ENCODE data around the gene OR7G3.

OR7G3 gene

GRCh38 chr19:9126900-9127405 lies at the start of gene OR7G3:
Gene OR7G3, minus strand, starts transcription at chr19:9126950. Its CDS starts 0 bp downstream, at chr19:9126950.
- peaks cover 51% of the 10 kb centered on the region for H3K9me3 ChIP-seq (ENCODE audit: control insufficient read depth, insufficient read depth, low read length)
- H3K27ac ChIP-seq (ENCODE audit: low read depth, low read length), result no peak within 1 kb of the TSS
- no peaks in the 10 kb centered on the region for H3K4me1 ChIP-seq (ENCODE audit: control insufficient read depth, insufficient read depth, low read length)

GRCh38 chr19:9175326-9175725 lies 48.6 kb upstream of the OR7G3 start:
- Histone ChIP-seq H3K27me3 (ENCODE audit: control insufficient read depth, insufficient read depth, low read length) (no peaks in the 10 kb centered on the region), H3K4me3 (ENCODE audit: low read depth, low read length) (no peak overlapping the region), H3K27ac (ENCODE audit: low read depth, low read length) (no peak overlapping the region), H3K4me1 (ENCODE audit: control insufficient read depth, insufficient read depth, low read length) (no peaks in the 10 kb centered on the region), H3K9ac (ENCODE audit: low read depth, low read length) (no peak overlapping the region), H3K9me3 (ENCODE audit: control insufficient read depth, insufficient read depth, low read length) (peaks cover 67% of the 10 kb centered on the region), H3K36me3 (ENCODE audit: control insufficient read depth, insufficient read depth, low read length) (no peaks in the 10 kb centered on the region)

More at GRCh38 chr19:9126900-9127405, at the start of gene OR7G3:
- Histone ChIP-seq H3K27me3 (ENCODE audit: control insufficient read depth, insufficient read depth, low read length) (no peaks in the 10 kb centered on the region), H3K36me3 (ENCODE audit: control insufficient read depth, insufficient read depth, low read length) (no peaks in the 10 kb centered on the region), H3K9ac (ENCODE audit: low read depth, low read length) (no peak within 1 kb of the TSS), H3K4me3 (ENCODE audit: low read depth, low read length) (no peak within 1 kb of the TSS)

- Histone ChIP-seq H3K27me3 (ENCODE audit: control insufficient read depth, insufficient read depth, low read length) (no peaks in the 10 kb centered on the region), H3K9ac (ENCODE audit: low read depth, low read length) (no peak overlapping the region), H3K4me3 (ENCODE audit: low read depth, low read length) (no peak overlapping the region), H3K9me3 (ENCODE audit: control insufficient read depth, insufficient read depth, low read length) (peaks cover 40% of the 10 kb centered on the region), H3K27ac (ENCODE audit: low read depth, low read length) (no peak overlapping the region), H3K4me1 (ENCODE audit: control insufficient read depth, insufficient read depth, low read length) (no peaks in the 10 kb centered on the region), H3K36me3 (ENCODE audit: control insufficient read depth, insufficient read depth, low read length) (no peaks in the 10 kb centered on the region)
Measured at GRCh38 chr19:9171393-9171991, 44.7 kb upstream of the OR7G3 start.

- Histone ChIP-seq H3K9me3 (ENCODE audit: control insufficient read depth, insufficient read depth, low read length) (peaks cover 11% of the 10 kb centered on the region), H3K36me3 (ENCODE audit: control insufficient read depth, insufficient read depth, low read length) (peaks cover 26% of the 10 kb centered on the region), H3K4me3 (ENCODE audit: low read depth, low read length) (no peak overlapping the region), H3K27ac (ENCODE audit: low read depth, low read length) (no peak overlapping the region), H3K9ac (ENCODE audit: low read depth, low read length) (no peak overlapping the region), H3K27me3 (ENCODE audit: control insufficient read depth, insufficient read depth, low read length) (no peaks in the 10 kb centered on the region), H3K4me1 (ENCODE audit: control insufficient read depth, insufficient read depth, low read length) (no peaks in the 10 kb centered on the region)
Measured at GRCh38 chr19:9166846-9167245, 40.1 kb upstream of the OR7G3 start.

- Histone ChIP-seq H3K9me3 (ENCODE audit: control insufficient read depth, insufficient read depth, low read length) (peaks cover 23% of the 10 kb centered on the region), H3K9ac (ENCODE audit: low read depth, low read length) (no peak overlapping the region), H3K4me1 (ENCODE audit: control insufficient read depth, insufficient read depth, low read length) (no peaks in the 10 kb centered on the region), H3K4me3 (ENCODE audit: low read depth, low read length) (no peak overlapping the region), H3K27me3 (ENCODE audit: control insufficient read depth, insufficient read depth, low read length) (no peaks in the 10 kb centered on the region), H3K27ac (ENCODE audit: low read depth, low read length) (no peak overlapping the region), H3K36me3 (ENCODE audit: control insufficient read depth, insufficient read depth, low read length) (peaks cover 42% of the 10 kb centered on the region)
Measured at GRCh38 chr19:9165261-9165660, 38.5 kb upstream of the OR7G3 start.

- Histone ChIP-seq H3K27ac (ENCODE audit: low read depth, low read length) (no peak overlapping the region), H3K9ac (ENCODE audit: low read depth, low read length) (no peak overlapping the region), H3K36me3 (ENCODE audit: control insufficient read depth, insufficient read depth, low read length) (peaks cover 80% of the 10 kb centered on the region), H3K9me3 (ENCODE audit: control insufficient read depth, insufficient read depth, low read length) (peaks cover 31% of the 10 kb centered on the region), H3K4me3 (ENCODE audit: low read depth, low read length) (no peak overlapping the region), H3K27me3 (ENCODE audit: control insufficient read depth, insufficient read depth, low read length) (no peaks in the 10 kb centered on the region), H3K4me1 (ENCODE audit: control insufficient read depth, insufficient read depth, low read length) (no peaks in the 10 kb centered on the region)
Measured at GRCh38 chr19:9161427-9161826, 34.7 kb upstream of the OR7G3 start.

GRCh38 chr19:9159891-9160290 lies 33.1 kb upstream of the OR7G3 start:
- Histone ChIP-seq H3K9me3 (ENCODE audit: control insufficient read depth, insufficient read depth, low read length) (peaks cover 31% of the 10 kb centered on the region), H3K36me3 (ENCODE audit: control insufficient read depth, insufficient read depth, low read length) (peaks cover 95% of the 10 kb centered on the region)

GRCh38 chr19:9156304-9156703 lies 29.6 kb upstream of the OR7G3 start:
- no peaks in the 10 kb centered on the region for H3K4me1 ChIP-seq (ENCODE audit: control insufficient read depth, insufficient read depth, low read length)
- H3K36me3 ChIP-seq (ENCODE audit: control insufficient read depth, insufficient read depth, low read length), result peaks cover 87% of the 10 kb centered on the region
- no peak overlapping the region for H3K4me3 ChIP-seq (ENCODE audit: low read depth, low read length)
- H3K27ac ChIP-seq (ENCODE audit: low read depth, low read length), result no peak overlapping the region
- no peak overlapping the region for H3K9ac ChIP-seq (ENCODE audit: low read depth, low read length)
- no peaks in the 10 kb centered on the region for H3K27me3 ChIP-seq (ENCODE audit: control insufficient read depth, insufficient read depth, low read length)
- H3K9me3 ChIP-seq (ENCODE audit: control insufficient read depth, insufficient read depth, low read length), result peaks cover 51% of the 10 kb centered on the region

More at GRCh38 chr19:9159891-9160290, 33.1 kb upstream of the OR7G3 start:
- Histone ChIP-seq H3K27ac (ENCODE audit: low read depth, low read length) (no peak overlapping the region), H3K4me1 (ENCODE audit: control insufficient read depth, insufficient read depth, low read length) (no peaks in the 10 kb centered on the region), H3K9ac (ENCODE audit: low read depth, low read length) (no peak overlapping the region), H3K27me3 (ENCODE audit: control insufficient read depth, insufficient read depth, low read length) (no peaks in the 10 kb centered on the region), H3K4me3 (ENCODE audit: low read depth, low read length) (no peak overlapping the region)

GRCh38 chr19:9155591-9155990 lies 28.8 kb upstream of the OR7G3 start:
- Histone ChIP-seq H3K4me3 (ENCODE audit: low read depth, low read length) (no peak overlapping the region), H3K36me3 (ENCODE audit: control insufficient read depth, insufficient read depth, low read length) (peaks cover 80% of the 10 kb centered on the region), H3K9me3 (ENCODE audit: control insufficient read depth, insufficient read depth, low read length) (peaks cover 51% of the 10 kb centered on the region), H3K27me3 (ENCODE audit: control insufficient read depth, insufficient read depth, low read length) (no peaks in the 10 kb centered on the region), H3K9ac (ENCODE audit: low read depth, low read length) (no peak overlapping the region), H3K4me1 (ENCODE audit: control insufficient read depth, insufficient read depth, low read length) (no peaks in the 10 kb centered on the region), H3K27ac (ENCODE audit: low read depth, low read length) (no peak overlapping the region)

GRCh38 chr19:9151367-9151766 lies 24.6 kb upstream of the OR7G3 start:
- peaks cover 70% of the 10 kb centered on the region for H3K9me3 ChIP-seq (ENCODE audit: control insufficient read depth, insufficient read depth, low read length)

GRCh38 chr19:9150650-9151049 lies 23.9 kb upstream of the OR7G3 start:
- no peak overlapping the region for H3K4me3 ChIP-seq (ENCODE audit: low read depth, low read length)
- H3K4me1 ChIP-seq (ENCODE audit: control insufficient read depth, insufficient read depth, low read length), result no peaks in the 10 kb centered on the region
- H3K27me3 ChIP-seq (ENCODE audit: control insufficient read depth, insufficient read depth, low read length), result no peaks in the 10 kb centered on the region
- peaks cover 44% of the 10 kb centered on the region for H3K36me3 ChIP-seq (ENCODE audit: control insufficient read depth, insufficient read depth, low read length)
- H3K27ac ChIP-seq (ENCODE audit: low read depth, low read length), result no peak overlapping the region
- peaks cover 70% of the 10 kb centered on the region for H3K9me3 ChIP-seq (ENCODE audit: control insufficient read depth, insufficient read depth, low read length)
- no peak overlapping the region for H3K9ac ChIP-seq (ENCODE audit: low read depth, low read length)

More at GRCh38 chr19:9151367-9151766, 24.6 kb upstream of the OR7G3 start:
- no peak overlapping the region for H3K27ac ChIP-seq (ENCODE audit: low read depth, low read length)
- H3K4me1 ChIP-seq (ENCODE audit: control insufficient read depth, insufficient read depth, low read length), result no peaks in the 10 kb centered on the region
- H3K4me3 ChIP-seq (ENCODE audit: low read depth, low read length), result no peak overlapping the region
- no peaks in the 10 kb centered on the region for H3K27me3 ChIP-seq (ENCODE audit: control insufficient read depth, insufficient read depth, low read length)
- H3K36me3 ChIP-seq (ENCODE audit: control insufficient read depth, insufficient read depth, low read length), result peaks cover 51% of the 10 kb centered on the region
- no peak overlapping the region for H3K9ac ChIP-seq (ENCODE audit: low read depth, low read length)

All from HUES48 (cell line).